HEK293 (cell line): ENCODE data around the gene GDPGP1.

Source experiments
- CTCF ChIP-seq: fragments of 450-650 bp; formaldehyde crosslinking; IDR thresholded peaks from 2 replicates; pipeline ENCODE4 v1.5.1; 2016; ENCODE audit warnings: missing biosample characterization, missing genetic modification characterization
- GLI4 ChIP-seq: fragments of 450-650 bp; formaldehyde crosslinking; IDR thresholded peaks from 2 replicates; pipeline ENCODE4 v1.5.1; 2016; ENCODE audit warnings: missing biosample characterization, missing genetic modification characterization
- KLF16 ChIP-seq: fragments of 450-650 bp; formaldehyde crosslinking; IDR thresholded peaks from 2 replicates; pipeline ENCODE4 v1.5.1; 2017; ENCODE audit warnings: missing biosample characterization, missing genetic modification characterization
- TCF7L2 ChIP-seq: IDR thresholded peaks from 2 replicates; pipeline ENCODE4 v1.6.1; 2011; ENCODE audit warnings: low read depth, mild to moderate bottlenecking, inconsistent platforms, low read length, moderate library complexity, borderline replicate concordance
- ZBTB17 ChIP-seq: fragments of 450-650 bp; formaldehyde crosslinking; IDR thresholded peaks from 2 replicates; pipeline ENCODE4 v1.5.1; 2016; ENCODE audit warnings: missing biosample characterization, missing genetic modification characterization
- ZNF10 ChIP-seq: fragments of 450-650 bp; formaldehyde crosslinking; IDR thresholded peaks from 2 replicates; pipeline ENCODE4 v1.5.1; 2017; ENCODE audit warnings: missing biosample characterization, missing genetic modification characterization
- ZNF121 ChIP-seq: fragments of 450-650 bp; formaldehyde crosslinking; IDR thresholded peaks from 2 replicates; pipeline ENCODE4 v1.5.1; 2016; ENCODE audit warnings: missing biosample characterization, missing genetic modification characterization
- ZNF549 ChIP-seq: fragments of 450-650 bp; IDR thresholded peaks from 2 replicates; pipeline ENCODE4 v1.5.1; 2018; ENCODE audit warnings: missing biosample characterization, missing genetic modification characterization, mild to moderate bottlenecking, inconsistent platforms, moderate library complexity
- ZNF670 ChIP-seq: fragments of 450-650 bp; formaldehyde crosslinking; IDR thresholded peaks from 2 replicates; pipeline ENCODE4 v1.5.1; 2016; ENCODE audit warnings: missing biosample characterization, missing genetic modification characterization, low read depth
- ZNF704 ChIP-seq: fragments of 450-650 bp; formaldehyde crosslinking; IDR thresholded peaks from 2 replicates; pipeline ENCODE4 v1.5.1; 2016; ENCODE audit warnings: missing biosample characterization, missing genetic modification characterization
- ZNF747 ChIP-seq: fragments of 450-650 bp; formaldehyde crosslinking; IDR thresholded peaks from 2 replicates; pipeline ENCODE4 v1.5.1; 2016; ENCODE audit warnings: missing biosample characterization, missing genetic modification characterization

GRCh38 chr15:90212221-90213098, 21.5 kb upstream of the GDPGP1 start:
- TF ChIP-seq ZBTB17 (tag by site-specific recombination), result no peak
- no peak for TF ChIP-seq ZNF704
- TF ChIP-seq CTCF (tag by site-specific recombination), result no peak
- TF ChIP-seq ZNF747 (tag by site-specific recombination), result no peak
- TF ChIP-seq TCF7L2, result no peak
- no peak for TF ChIP-seq KLF16 (tag by site-specific recombination)
- no peak for TF ChIP-seq ZNF121 (tag by site-specific recombination)
- no peak for TF ChIP-seq GLI4 (tag by site-specific recombination)
- TF ChIP-seq ZNF549 (tag by site-specific recombination), result no peak
- TF ChIP-seq ZNF10, result no peak
- TF ChIP-seq ZNF670 (tag by site-specific recombination), result no peak
